Lower lobe of right lung (tissue), 2 donors: ENCODE results near the gene ACTN1. TPM values are rescaled to one million over a fixed set of nuclear protein-coding genes. Genes with fewer than 3 reads are reported as not detected.
"Not testable (repeated sequence)": the region's sequence is repeated elsewhere in the genome, so short reads cannot be mapped to it uniquely, and the experiment has no call there.

Source experiments
- ATAC-seq, 2 donors: fragments of 200-7000 bp; cut with Tn5 transposase; one replicate each; pipeline ENCODE4 v1.9.1; 2020 to 2022; ENCODE audit warnings: mild to moderate bottlenecking in 2 of 2, moderate library complexity in 2 of 2
- DNase-seq: peaks from one replicate; pipeline ENCODE4 v3.0.0-alpha.2; 2020
- H3K27ac ChIP-seq: fragments of 200-600 bp; one replicate; pipeline ENCODE4 v1.8.0; 2022
- H3K27me3 ChIP-seq: fragments of 200-600 bp; one replicate; pipeline ENCODE4 v1.8.0; 2022; ENCODE audit warnings: low read depth
- H3K36me3 ChIP-seq: fragments of 200-600 bp; one replicate; pipeline ENCODE4 v1.8.0; 2022; ENCODE audit warnings: mild to moderate bottlenecking
- H3K4me1 ChIP-seq: fragments of 200-600 bp; one replicate; pipeline ENCODE4 v1.8.0; 2022
- H3K4me3 ChIP-seq: fragments of 200-600 bp; one replicate; pipeline ENCODE4 v1.8.0; 2022; ENCODE audit warnings: mild to moderate bottlenecking
- H3K9me3 ChIP-seq: fragments of 200-600 bp; one replicate; pipeline ENCODE4 v1.8.0; 2022
- CTCF ChIP-seq: fragments of 200-600 bp; IDR thresholded peaks from one replicate; pipeline ENCODE4 v1.8.0; 2022; ENCODE audit warnings: antibody characterized with exemption, mild to moderate bottlenecking
- intact Hi-C: fragments of 100-400 bp; cut with DNase I; formaldehyde crosslinking; loops from one replicate; pipeline ENCODE4 v1.11.0; 2022
- total RNA-seq: library from RNA; stranded (reverse); fragmentation: NEBNext Ultra II Directional; extraction: Animal tissue kit (Norgen Biotek cat#: 25700); gene quantifications from one replicate; pipeline ENCODE4 v1.2.1, GENCODE V29; 2021
- donor health status: DM: no; HTN: yes; CAD: no; lungs with severe emphysema.

The ACTN1 gene
- total RNA-seq, 1 donor from 2014 or later: 124 TPM

GRCh38 chr14:68860771-68861170 lies 118.3 kb downstream of the ACTN1 start:
- no peak overlapping the region for H3K4me3 ChIP-seq
- peaks cover 7% of the 10 kb centered on the region for H3K9me3 ChIP-seq
- ATAC-seq (no peak), DNase-seq (no peak)
- intact Hi-C loops: no loop called here
- no peaks in the 10 kb centered on the region for H3K36me3 ChIP-seq
- TF ChIP-seq CTCF: no peak
- no peaks in the 10 kb centered on the region for H3K4me1 ChIP-seq
- no peak overlapping the region for H3K27ac ChIP-seq
- no peaks in the 10 kb centered on the region for H3K27me3 ChIP-seq

GRCh38 chr14:68857516-68858070 lies 121.5 kb downstream of the ACTN1 start:
- H3K36me3 ChIP-seq: no peaks in the 10 kb centered on the region
- ATAC-seq: no peak
- H3K9me3 ChIP-seq: no peaks in the 10 kb centered on the region
- no peaks in the 10 kb centered on the region for H3K27me3 ChIP-seq
- DNase-seq: no peak
- intact Hi-C loops: no loop called here
- H3K27ac ChIP-seq: no peak overlapping the region
- H3K4me3 ChIP-seq: no peak overlapping the region
- no peak for TF ChIP-seq CTCF
- H3K4me1 ChIP-seq: no peaks in the 10 kb centered on the region

- no peak overlapping the region for H3K27ac ChIP-seq
- H3K27me3 ChIP-seq: no peaks in the 10 kb centered on the region
- no peaks in the 10 kb centered on the region for H3K36me3 ChIP-seq
- DNase-seq (no peak), ATAC-seq (no peak)
- TF ChIP-seq CTCF: no peak
- H3K9me3 ChIP-seq: no peaks in the 10 kb centered on the region
- H3K4me3 ChIP-seq: no peak overlapping the region
- no peaks in the 10 kb centered on the region for H3K4me1 ChIP-seq
- intact Hi-C loops: no loop called here
These were observed 122.5 kb downstream of the ACTN1 start for GRCh38 chr14:68856572-68856971.

GRCh38 chr14:68854421-68854820 lies 124.7 kb downstream of the ACTN1 start:
- no peak for TF ChIP-seq CTCF
- H3K27me3 ChIP-seq: no peaks in the 10 kb centered on the region
- no peaks in the 10 kb centered on the region for H3K4me1 ChIP-seq
- intact Hi-C loops: no loop called here
- no peaks in the 10 kb centered on the region for H3K36me3 ChIP-seq
- H3K9me3 ChIP-seq: no peaks in the 10 kb centered on the region
- no peak for DNase-seq
- no peak for ATAC-seq
- H3K27ac ChIP-seq: no peak overlapping the region
- H3K4me3 ChIP-seq: no peak overlapping the region

- ATAC-seq: no peak
- Histone ChIP-seq H3K9me3 (no peaks in the 10 kb centered on the region), H3K4me3 (no peak overlapping the region), H3K27me3 (no peaks in the 10 kb centered on the region), H3K36me3 (no peaks in the 10 kb centered on the region), H3K4me1 (no peaks in the 10 kb centered on the region), H3K27ac (no peak overlapping the region)
- TF ChIP-seq CTCF: no peak
- no peak for DNase-seq
- intact Hi-C loops: no loop called here
These were observed 125.4 kb downstream of the ACTN1 start for GRCh38 chr14:68853749-68854148.

- DNase-seq, H3K4me1 ChIP-seq, H3K27ac ChIP-seq, H3K36me3 ChIP-seq, H3K9me3 ChIP-seq, ATAC-seq, intact Hi-C loops, H3K4me3 ChIP-seq, H3K27me3 ChIP-seq: not testable (repeated sequence)
These were observed 126.6 kb downstream of the ACTN1 start for GRCh38 chr14:68852493-68852892.
